Measurements from ENCODE around the gene SCNN1A.

SCNN1A gene

GRCh38 chr12:6375269-6376078 is at the start of gene SCNN1A:
Gene SCNN1A, minus strand, starts transcription at chr12:6375563. Its CDS starts 780 bp downstream, at chr12:6374783.
- no peak for DNase-seq

DNA sequence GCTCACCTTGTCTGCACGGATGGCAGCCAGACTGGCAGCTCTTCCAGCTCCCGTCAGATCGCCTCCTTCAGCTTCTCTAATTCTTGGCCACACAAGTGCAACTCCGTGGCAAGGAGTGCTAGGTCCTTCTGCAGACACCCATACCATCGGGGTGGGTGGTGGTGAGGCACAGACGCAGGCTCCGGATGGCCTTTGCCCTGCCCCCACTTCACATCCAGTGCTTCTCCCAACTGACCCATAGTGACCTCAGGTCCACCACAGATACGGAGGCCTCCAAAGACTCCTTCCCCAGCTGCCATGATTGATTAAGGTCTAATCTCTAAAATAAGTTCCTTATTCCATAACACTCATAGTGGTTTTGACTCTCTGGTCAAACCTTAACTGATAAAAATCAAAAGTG is 49.5 kb upstream of the SCNN1A start:
- DNase-seq = no peak

DNA sequence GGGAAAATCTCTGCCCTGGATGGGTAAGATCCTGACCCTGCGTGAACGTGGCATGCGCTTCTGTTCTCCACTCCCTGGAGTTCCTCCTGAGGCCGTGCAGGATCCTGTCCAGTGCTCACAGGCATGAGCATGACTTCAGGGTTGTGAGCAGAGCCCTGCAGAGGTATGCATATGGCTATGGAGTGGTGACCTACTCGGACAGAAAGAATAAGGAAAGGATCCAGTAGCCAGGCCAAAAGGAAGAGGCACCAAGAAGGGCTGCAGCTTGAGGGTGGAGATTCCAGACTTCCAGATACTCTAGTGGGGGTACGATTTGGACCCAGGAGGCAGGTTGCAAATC is 48.6 kb upstream of the SCNN1A start:
- DNase-seq = no peak

DNA sequence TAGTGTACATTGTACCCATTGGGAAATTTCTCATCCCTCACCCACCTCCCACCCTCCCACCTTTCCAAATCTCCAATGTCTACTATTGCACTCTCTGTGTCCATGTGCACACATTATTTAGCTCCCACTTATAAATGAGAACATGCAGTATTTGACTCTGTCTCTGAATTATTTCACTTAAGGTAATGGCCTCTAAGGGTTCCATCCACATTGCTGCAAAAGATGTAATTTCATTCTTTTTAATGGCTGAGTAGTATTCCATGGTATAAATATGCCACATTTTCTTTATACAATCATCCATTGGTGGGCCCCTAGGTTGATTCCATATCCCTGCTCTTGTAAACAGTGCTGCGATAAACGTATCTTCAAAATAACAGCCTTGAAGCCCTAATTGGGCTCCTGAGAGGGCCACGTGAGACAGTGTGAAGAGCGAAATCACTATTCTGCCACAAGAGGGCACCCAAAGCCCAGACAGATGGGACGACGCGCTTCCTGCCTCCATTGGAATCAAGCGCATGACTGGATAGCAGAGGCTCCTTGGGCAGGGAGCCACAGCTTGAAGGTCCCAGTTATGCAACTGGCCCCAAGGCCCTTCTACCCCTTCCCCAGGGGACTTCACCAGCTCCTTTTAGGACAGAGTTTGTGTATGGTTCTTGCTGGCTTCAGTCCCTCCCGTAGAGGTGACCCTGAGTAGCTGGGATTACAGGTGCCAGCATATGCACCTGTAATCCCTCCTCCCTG is 48.1 kb upstream of the SCNN1A start:
- DNase-seq = peak; percentile 97

GRCh38 chr12:6420364-6420763 is 45.0 kb upstream of the SCNN1A start:
- DNase-seq = no peak

- no peak for DNase-seq
Measured at GRCh38 chr12:6418796-6419195, 43.4 kb upstream of the SCNN1A start.

GRCh38 chr12:6416596-6416995 is 41.2 kb upstream of the SCNN1A start:
- DNase-seq = no peak

DNA sequence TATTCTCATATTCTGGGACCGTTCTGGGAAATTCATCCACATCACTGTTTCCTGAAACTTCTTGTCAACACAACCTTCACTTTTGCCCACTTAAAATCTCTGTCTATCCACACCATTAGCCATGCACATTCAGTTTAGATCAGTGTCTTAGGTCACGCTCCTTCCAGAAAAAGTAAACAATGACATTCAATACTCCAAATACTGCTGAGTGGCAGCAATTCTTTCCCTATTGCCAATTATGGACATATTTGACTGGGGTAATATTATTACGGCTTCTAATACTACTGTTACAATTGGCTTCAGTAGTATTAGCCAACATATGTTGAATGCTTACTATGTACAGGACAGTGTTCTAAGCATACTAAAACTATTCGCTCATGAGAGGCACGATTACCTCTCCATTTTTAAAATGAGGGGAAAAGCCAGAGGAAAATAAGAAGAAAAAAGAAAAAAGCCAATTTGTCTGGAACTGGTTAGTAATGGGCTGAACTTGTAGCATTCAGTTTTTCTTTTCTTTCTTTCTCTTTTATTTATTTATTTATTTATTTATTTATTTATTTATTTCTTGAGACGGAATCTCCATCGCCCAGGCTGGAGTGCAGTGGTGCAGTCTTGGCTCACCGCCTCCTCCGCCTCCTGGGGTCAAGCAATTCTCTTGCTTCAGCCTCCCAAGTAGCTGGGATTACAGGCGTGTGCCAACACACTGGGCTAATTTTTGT is 32.0 kb upstream of the SCNN1A start:
- no peak for DNase-seq

DNA sequence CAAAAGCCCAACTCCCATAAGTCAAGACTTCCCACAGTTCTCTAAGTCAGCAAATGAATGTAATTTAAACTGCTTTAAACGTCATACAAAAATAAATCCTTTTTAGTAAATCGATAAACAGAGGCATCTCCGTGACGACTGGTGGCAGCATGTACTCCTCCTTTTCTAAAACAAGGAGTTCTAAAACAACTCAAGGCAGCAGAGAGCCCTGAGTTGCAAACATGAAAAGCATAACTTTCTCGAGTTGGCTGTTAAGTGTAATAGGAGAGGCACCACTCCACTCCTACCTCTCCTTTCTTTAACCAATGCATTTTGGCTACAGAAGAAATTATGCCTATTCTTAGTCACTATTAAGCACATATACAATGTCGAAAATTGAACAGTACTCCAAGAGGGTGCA is 30.6 kb upstream of the SCNN1A start:
- DNase-seq = no peak

DNA sequence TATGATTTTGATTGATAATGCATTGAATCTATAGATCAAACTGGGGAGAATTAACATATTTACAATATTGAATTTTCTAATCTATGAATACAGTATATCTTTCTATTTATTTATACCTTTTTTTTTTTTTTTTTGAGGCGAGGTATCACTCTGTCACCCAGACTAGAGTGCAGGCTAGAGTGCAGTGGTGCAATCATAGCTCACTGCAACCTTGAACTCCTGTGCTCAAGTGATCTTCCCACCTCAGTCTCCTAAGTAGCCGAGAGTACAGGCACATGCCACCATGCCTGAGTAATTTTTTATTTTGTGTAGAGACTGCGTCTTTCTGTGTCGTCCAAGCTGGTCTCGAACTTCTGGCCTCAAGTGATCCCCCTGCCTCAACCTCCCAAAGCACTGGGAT is 29.0 kb upstream of the SCNN1A start:
- no peak for DNase-seq

DNA sequence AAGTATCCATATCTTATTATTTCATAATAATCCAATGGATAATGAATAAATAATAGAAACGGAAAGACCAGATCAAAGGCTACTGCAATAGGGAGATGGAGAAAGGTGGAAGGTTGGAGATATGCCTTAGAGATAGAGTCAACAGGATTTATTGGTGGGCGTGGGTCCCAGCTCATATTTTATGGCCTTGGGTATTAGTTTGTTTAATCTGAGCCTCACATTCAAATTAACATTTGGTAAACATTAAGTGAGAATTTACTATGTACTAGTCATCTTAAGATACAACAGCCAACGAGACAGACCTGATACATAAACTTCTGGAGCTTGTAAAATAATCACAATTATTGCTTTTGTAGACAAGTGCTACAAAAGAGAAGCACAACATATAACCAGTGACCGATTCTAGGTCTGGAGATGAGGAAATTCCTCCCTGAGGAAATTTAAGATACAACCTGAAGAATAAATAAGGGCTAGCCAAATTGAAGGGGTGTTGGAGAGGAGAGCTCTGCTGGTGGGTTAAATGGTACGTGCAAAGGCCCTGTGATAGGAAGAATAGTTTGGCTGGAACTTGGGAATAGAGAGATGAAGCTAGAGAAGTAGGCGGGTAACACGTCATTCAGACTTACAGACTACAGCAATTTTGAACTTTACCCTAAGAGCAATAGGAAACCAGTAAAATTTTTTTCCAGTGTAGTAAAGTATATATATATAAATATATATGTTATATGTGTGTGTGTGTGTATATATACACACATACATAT is 24.7 kb upstream of the SCNN1A start:
- DNase-seq = no peak

- DNase-seq = no peak
Measured at GRCh38 chr12:6396031-6396430, 20.7 kb upstream of the SCNN1A start.

DNA sequence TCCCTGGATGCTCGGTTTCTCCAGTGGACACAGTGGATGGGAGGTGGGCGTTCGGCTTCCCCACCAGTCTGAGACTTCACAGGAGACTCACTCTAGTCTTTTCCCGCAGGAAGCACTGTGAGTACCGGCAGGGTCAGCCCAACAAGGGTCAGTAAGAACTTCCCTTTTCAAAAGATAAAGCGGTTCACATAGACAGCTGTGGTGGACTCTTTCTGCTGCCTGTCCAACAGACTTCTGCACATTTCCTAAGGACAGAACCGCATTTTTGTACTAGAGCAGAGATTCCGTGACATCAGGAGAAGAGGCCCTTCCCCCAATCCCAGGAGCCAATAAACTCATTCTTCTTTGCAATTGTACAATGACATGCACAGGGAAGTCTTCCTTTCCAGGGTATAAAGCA is 19.0 kb upstream of the SCNN1A start:
- DNase-seq = no peak

- DNase-seq = no peak
Measured at GRCh38 chr12:6393109-6393508, 17.7 kb upstream of the SCNN1A start.

- DNase-seq = no peak
Measured at GRCh38 chr12:6392504-6392903, 17.1 kb upstream of the SCNN1A start.

- no peak for DNase-seq
Measured at GRCh38 chr12:6391013-6391412, 15.7 kb upstream of the SCNN1A start.

DNA sequence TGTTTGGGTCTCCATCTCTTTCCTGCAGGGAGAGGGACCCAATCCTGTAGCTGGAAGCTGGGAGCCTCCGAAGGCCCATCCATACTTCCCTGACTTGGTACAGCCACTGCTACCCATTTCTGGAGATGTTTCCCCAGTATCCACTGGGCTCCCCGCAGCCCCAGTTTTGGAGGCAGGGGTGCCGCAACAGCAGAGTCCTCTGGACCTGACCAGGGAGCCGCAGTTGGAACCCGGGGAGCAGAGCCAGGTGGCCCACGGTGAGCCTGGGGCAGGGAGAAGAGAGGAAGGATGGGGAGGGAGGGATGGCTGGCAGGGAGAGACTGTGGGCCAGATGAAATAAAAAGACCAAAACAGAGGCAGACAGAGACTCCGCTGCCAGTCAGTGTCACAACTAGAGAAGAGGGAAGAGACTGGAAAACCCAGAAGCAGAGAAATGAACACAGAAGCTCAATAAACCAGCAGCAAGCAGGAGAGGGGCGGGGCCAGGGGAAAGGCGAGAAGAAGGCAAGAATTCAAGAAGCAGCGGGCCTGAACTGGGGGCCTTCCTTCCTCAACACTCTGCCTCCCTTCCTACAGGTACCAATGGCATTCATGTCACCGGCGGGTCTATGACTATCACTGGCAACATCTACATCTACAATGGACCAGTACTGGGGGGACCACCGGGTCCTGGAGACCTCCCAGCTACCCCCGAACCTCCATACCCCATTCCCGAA is 14.9 kb upstream of the SCNN1A start:
- DNase-seq = no peak

DNA sequence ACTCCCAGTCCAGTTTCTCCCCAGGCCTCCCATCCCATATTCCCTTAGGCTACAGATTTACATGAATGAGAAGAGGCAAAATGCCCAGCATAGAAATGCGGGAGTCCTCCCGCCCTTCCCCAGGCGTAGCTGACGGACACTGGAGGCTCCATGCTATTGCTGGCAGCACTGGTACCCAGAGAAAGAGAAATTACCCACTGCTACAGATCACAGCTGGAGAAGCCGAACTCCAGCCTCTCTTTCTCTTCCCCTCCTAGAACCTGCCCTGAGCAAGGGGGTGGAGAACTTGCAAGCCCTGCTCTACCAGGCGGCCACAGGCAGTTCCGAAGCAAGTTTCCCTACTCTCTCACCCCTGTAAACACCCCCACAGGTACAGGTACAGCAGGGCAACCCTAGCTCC is 12.2 kb upstream of the SCNN1A start:
- no peak for DNase-seq

DNA sequence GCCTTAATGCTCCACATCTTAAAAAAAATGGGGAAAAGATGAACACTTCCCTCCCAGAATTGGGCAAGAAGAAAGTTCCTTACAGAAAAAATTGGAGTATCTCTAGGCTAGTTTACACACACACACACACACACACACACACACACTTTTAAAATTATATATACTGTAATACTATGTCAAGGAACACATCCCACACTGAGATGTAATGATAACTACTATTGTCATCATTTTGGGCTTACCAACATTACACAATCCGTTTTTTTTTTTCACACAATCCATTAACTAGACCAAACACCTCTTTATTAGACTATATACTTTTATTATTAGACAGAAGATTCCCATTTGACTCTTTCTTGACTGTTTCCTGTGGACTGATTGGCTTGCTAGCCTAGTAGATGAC is 11.1 kb upstream of the SCNN1A start:
- DNase-seq = no peak

GRCh38 chr12:6386038-6386437 is 10.7 kb upstream of the SCNN1A start:
- DNase-seq = no peak

GRCh38 chr12:6384499-6385436 is 9.4 kb upstream of the SCNN1A start:
- no peak for DNase-seq

Data from NCI-H82 (cell line).